Dedifferentiated amniotic fluid mesenchymal stem cell (primary cell): Measurements from ENCODE around the gene SPX.

ENCODE experiments used
- DNase-seq: peaks from one replicate; pipeline ENCODE4 v3.0.0-alpha.2; 2016; ENCODE audit errors: extremely low spot score

The SPX gene

DNA sequence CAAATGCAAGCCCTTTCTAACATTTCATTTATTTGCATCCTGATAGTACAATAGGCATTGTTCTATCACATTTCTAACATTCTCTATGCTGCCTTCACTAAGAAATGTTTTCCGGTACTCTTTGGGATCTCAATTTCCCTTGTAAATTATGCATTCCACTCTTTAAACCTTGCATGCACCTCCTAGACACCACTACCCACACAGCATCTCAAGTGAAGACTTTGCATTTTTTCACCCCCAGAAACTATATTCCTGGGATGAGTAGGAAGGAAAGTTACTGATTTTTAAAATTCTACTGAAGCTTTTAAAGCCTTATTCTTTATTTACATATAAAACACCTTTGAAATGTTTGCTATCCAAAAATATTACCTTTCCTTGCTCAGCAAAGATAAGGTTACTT is 51.4 kb downstream of the SPX start:
- no peak for DNase-seq

- no peak for DNase-seq
Measured at GRCh38 chr12:21580748-21581516, 54.8 kb downstream of the SPX start.
